Measurements from ENCODE around the gene ABCD3. TPM values are rescaled to one million over a fixed set of nuclear protein-coding genes. Genes with fewer than 3 reads are reported as not detected.
A peak's percentile ranks its signal among the peaks of the same experiment; 100 is the strongest.

Gene ABCD3
- total and polyA plus RNA-seq, 2 of the 13 experiments (the other 11 are each of a cell fraction or from before 2014, with no cell fraction given), result 27.5 to 166 TPM

DNA sequence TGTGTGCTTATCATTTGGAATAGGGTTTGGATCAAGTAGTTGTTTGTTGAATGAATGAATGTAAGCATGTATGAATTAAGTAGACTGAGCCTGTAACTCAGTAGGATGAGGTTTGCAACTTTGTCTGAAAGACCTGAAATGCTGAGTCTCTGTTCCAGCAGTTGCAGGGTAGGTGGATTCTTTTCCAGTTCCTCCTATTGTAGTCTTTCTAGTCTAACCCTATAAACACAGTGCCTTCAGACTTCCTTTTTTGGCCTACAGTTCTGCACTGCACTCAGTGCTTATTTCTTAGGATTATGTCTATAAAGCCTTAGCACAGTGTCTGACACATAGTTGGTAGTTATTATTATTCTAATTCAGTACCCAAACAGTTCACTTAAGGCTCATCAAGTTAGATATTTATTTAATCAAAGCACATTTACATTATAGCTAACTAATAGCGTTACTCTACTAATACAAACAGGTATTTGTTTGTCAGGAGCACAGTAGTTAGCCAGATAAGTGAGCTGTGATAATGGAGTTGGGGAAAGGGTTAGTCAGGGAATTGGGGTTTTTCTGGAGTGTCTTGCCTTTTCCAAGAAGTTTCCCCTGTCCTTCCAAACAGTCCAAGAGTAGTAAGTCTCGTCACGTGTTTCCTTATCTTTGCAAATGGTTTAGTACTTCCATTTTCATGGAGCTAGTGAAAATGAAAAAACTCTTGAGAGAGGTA is 45.0 kb downstream of the ABCD3 start:
- BruUV-seq (replicated peaks), result TSS peak; percentile 17
- ChIA-PET POLR2A (interaction anchor here (3.3 kb wide), 1 partner anchor 45 kb away, joined by 12 read pairs; the partner anchor contains the start of gene ABCD3), CTCF (ENCODE audit: low intra/inter-chr PET ratio, low total read pairs) (interaction anchor here (0.9 to 1.4 kb wide), 4 partner anchors 67 to 436 kb away, joined by 3 to 9 read pairs (median 4); no protein-coding TSS in a partner anchor)
- H3K79me2 ChIP-seq (ENCODE audit: insufficient read depth, low read length), result peaks cover 50% of the 10 kb centered on the region
- 92% methylated on average over 3 of the region's 3 CpGs for WGBS (ENCODE audit: low lambda C conversion rate)
- in situ Hi-C loops (cut with HindIII; ENCODE audit: extremely low pct_ligation_motif_present, low pct_unique_long_range_greater_than_20kb), result loop anchor here (10.0 kb wide), 2 partner anchors 68 to 438 kb away; no protein-coding TSS in a partner anchor
- FAIRE-seq (no peak), DNase-seq (ENCODE audit: low spot score) (no peak), ATAC-seq (peak; percentile 68)
- H3K4me2 ChIP-seq (ENCODE audit: low read depth, low read length), result no peak overlapping the region
- H3K9me3 ChIP-seq (ENCODE audit: low read length), result no peaks in the 10 kb centered on the region
- TF ChIP-seq KLF16 (CRISPR knock-in tag; IDR thresholded peaks at IDR 0.05) (no peak), ARNT2 (CRISPR knock-in tag; IDR thresholded peaks at IDR 0.05; ENCODE audit: low read depth) (no peak), ZNF816 (CRISPR knock-in tag; IDR thresholded peaks at IDR 0.05; ENCODE audit: borderline replicate concordance) (no peak), ZNF577 (CRISPR knock-in tag; IDR thresholded peaks at IDR 0.05; ENCODE audit: borderline replicate concordance, low read depth) (no peak), CHD4 (IDR thresholded peaks at IDR 0.05; ENCODE audit: borderline replicate concordance, low read length) (no peak), ZNF556 (CRISPR knock-in tag; IDR thresholded peaks at IDR 0.05; ENCODE audit: borderline replicate concordance) (no peak), PAF1 (CRISPR knock-in tag; IDR thresholded peaks at IDR 0.05) (no peak), GPN1 (CRISPR knock-in tag; IDR thresholded peaks at IDR 0.05; ENCODE audit: borderline replicate concordance) (no peak), BRD4 (CRISPR knock-in tag; IDR thresholded peaks at IDR 0.05) (no peak), ARNTL (CRISPR knock-in tag; IDR thresholded peaks at IDR 0.05) (no peak), RFXANK (CRISPR knock-in tag; IDR thresholded peaks at IDR 0.05) (no peak), JARID2 (CRISPR knock-in tag; IDR thresholded peaks at IDR 0.05; ENCODE audit: insufficient replicate concordance) (no peak), PHF5A (CRISPR knock-in tag; IDR thresholded peaks at IDR 0.05; ENCODE audit: low read depth, unreplicated experiment) (no peak)
- H3K27ac ChIP-seq (ENCODE audit: extremely low read length, insufficient read depth, low read length), result peak overlapping the region; percentile 34
- peaks cover 6% of the 10 kb centered on the region; the same call in 1 of the 2 replicates for H4K20me1 ChIP-seq (ENCODE audit: insufficient read depth, low read length)
- H3K4me1 ChIP-seq (ENCODE audit: insufficient read depth, low read length), result peaks cover 35% of the 10 kb centered on the region
- no peak overlapping the region for H3K4me3 ChIP-seq (replicated peaks in 1 of 3; ENCODE audit: insufficient read depth in 1 of 3, low read depth in 2 of 3, low read length in 3 of 3)
- intact Hi-C loops (cut with micrococcal nuclease; ENCODE audit: unreplicated experiment), result loop anchor here (1.0 to 5.0 kb wide), 7 partner anchors 38 to 436 kb away; no protein-coding TSS in a partner anchor
- no peaks in the 10 kb centered on the region for H3K27me3 ChIP-seq (ENCODE audit: control insufficient read depth in 1 of 2, insufficient read depth in 2 of 2, low read length in 2 of 2)
- peaks cover 10 to 57% of the 10 kb centered on the region in 2 experiments for H3K36me3 ChIP-seq (replicated peaks in 1 of 2; ENCODE audit: control insufficient read depth in 1 of 2, insufficient read depth in 2 of 2, low read length in 2 of 2)
- no peak overlapping the region for H2AFZ ChIP-seq (ENCODE audit: low read length)
- no peak overlapping the region for H3K9ac ChIP-seq (ENCODE audit: insufficient read depth, low read depth, low read length)

Data from HepG2 (cell line).